ENCODE results near the gene MYH4. TPM values are rescaled to one million over a fixed set of nuclear protein-coding genes. Genes with fewer than 3 reads are reported as not detected.

Gene MYH4
- not detected in 2 replicates for total RNA-seq (ENCODE audit: low replicate concordance)

- peak within 1 kb of the TSS; percentile 42 for H2AFZ ChIP-seq (replicated peaks)
- Mint-ChIP-seq H3K27me3 (ENCODE audit: insufficient read depth, low read depth) (no peaks in the 10 kb centered on the region), H3K27ac (no peak within 1 kb of the TSS), H3K9me3 (no peaks in the 10 kb centered on the region), H3K4me3 (no peak within 1 kb of the TSS), H3K36me3 (no peaks in the 10 kb centered on the region), H3K4me1 (no peaks in the 10 kb centered on the region)
- H3F3A ChIP-seq (ENCODE audit: low read depth): no peaks in the 10 kb centered on the region
- TF ChIP-seq EZH2 (IDR thresholded peaks at IDR 0.05) (no peak), EZH2phosphoT487 (IDR thresholded peaks at IDR 0.05) (no peak), CTCF (IDR thresholded peaks at IDR 0.05) (no peak)
- H4K20me1 ChIP-seq (ENCODE audit: low read depth): no peaks in the 10 kb centered on the region
- H3K9ac ChIP-seq: no peak within 1 kb of the TSS
- H3K9me3 ChIP-seq (ENCODE audit: low read depth): no peaks in the 10 kb centered on the region
- H3K4me3 ChIP-seq: no peak within 1 kb of the TSS
- H3K4me1 ChIP-seq: no peaks in the 10 kb centered on the region
- H3K36me3 ChIP-seq: no peaks in the 10 kb centered on the region
- H3K4me2 ChIP-seq: no peak within 1 kb of the TSS
- H3K27ac ChIP-seq: no peak within 1 kb of the TSS
- DNase-seq (ENCODE audit: low spot score): no peak
- H3K79me2 ChIP-seq (ENCODE audit: low read depth): no peaks in the 10 kb centered on the region
- H3K27me3 ChIP-seq: no peaks in the 10 kb centered on the region
These were observed at the start of gene MYH4 for GRCh38 chr17:10469459-10469858. Gene MYH4 (minus strand): TSS chr17:10469559. CDS start chr17:10466745, 2,814 bp downstream.

- Histone ChIP-seq H3K4me1 (no peaks in the 10 kb centered on the region), H3K27ac (no peak within 1 kb of the TSS), H3K27me3 (no peaks in the 10 kb centered on the region), H3K4me2 (no peak within 1 kb of the TSS), H3F3A (ENCODE audit: low read depth) (no peaks in the 10 kb centered on the region), H3K9me3 (ENCODE audit: low read depth) (no peaks in the 10 kb centered on the region), H3K9ac (no peak within 1 kb of the TSS), H3K4me3 (no peak within 1 kb of the TSS), H4K20me1 (ENCODE audit: low read depth) (no peaks in the 10 kb centered on the region), H2AFZ (replicated peaks) (peak within 1 kb of the TSS; percentile 36), H3K79me2 (ENCODE audit: low read depth) (no peaks in the 10 kb centered on the region), H3K36me3 (no peaks in the 10 kb centered on the region)
- H3K4me3 Mint-ChIP-seq: no peak within 1 kb of the TSS
- peak; percentile 5 for DNase-seq (ENCODE audit: low spot score)
- H3K4me1 Mint-ChIP-seq: no peaks in the 10 kb centered on the region
- no peak for TF ChIP-seq EZH2 (IDR thresholded peaks at IDR 0.05)
- TF ChIP-seq CTCF (IDR thresholded peaks at IDR 0.05): no peak
- no peak for TF ChIP-seq EZH2phosphoT487 (IDR thresholded peaks at IDR 0.05)
- H3K27ac Mint-ChIP-seq: no peak within 1 kb of the TSS
- no peaks in the 10 kb centered on the region for H3K36me3 Mint-ChIP-seq
- H3K9me3 Mint-ChIP-seq: no peaks in the 10 kb centered on the region
- peaks cover 3% of the 10 kb centered on the region for H3K27me3 Mint-ChIP-seq (ENCODE audit: insufficient read depth, low read depth)
These were observed 49.1 kb upstream of the MYH4 start, which contains the start of gene MYH1 for GRCh38 chr17:10518271-10519037. Gene MYH1 (minus strand): TSS chr17:10518542. CDS start chr17:10516642, 1,900 bp downstream.

- no peak overlapping the region for H3K27ac Mint-ChIP-seq
These were observed 47.3 kb upstream of the MYH4 start for GRCh38 chr17:10516638-10517037.

More at GRCh38 chr17:10516638-10517037, 47.3 kb upstream of the MYH4 start:
- no peaks in the 10 kb centered on the region for H3K79me2 ChIP-seq (ENCODE audit: low read depth)
- Mint-ChIP-seq H3K4me1 (no peaks in the 10 kb centered on the region), H3K27me3 (ENCODE audit: insufficient read depth, low read depth) (peaks cover 3% of the 10 kb centered on the region), H3K9me3 (no peaks in the 10 kb centered on the region), H3K36me3 (no peaks in the 10 kb centered on the region), H3K4me3 (no peak overlapping the region)
- no peak overlapping the region for H2AFZ ChIP-seq (replicated peaks)
- no peak overlapping the region for H3K4me2 ChIP-seq
- H3K4me1 ChIP-seq: no peaks in the 10 kb centered on the region
- H3K27ac ChIP-seq: no peak overlapping the region
- TF ChIP-seq EZH2phosphoT487 (IDR thresholded peaks at IDR 0.05) (no peak), EZH2 (IDR thresholded peaks at IDR 0.05) (no peak), CTCF (IDR thresholded peaks at IDR 0.05) (no peak)
- DNase-seq (ENCODE audit: low spot score): no peak
- no peak overlapping the region for H3K9ac ChIP-seq
- no peaks in the 10 kb centered on the region for H3K36me3 ChIP-seq
- H3K9me3 ChIP-seq (ENCODE audit: low read depth): no peaks in the 10 kb centered on the region
- no peaks in the 10 kb centered on the region for H3K27me3 ChIP-seq
- no peak overlapping the region for H3K4me3 ChIP-seq
- H3F3A ChIP-seq (ENCODE audit: low read depth): no peaks in the 10 kb centered on the region
- no peaks in the 10 kb centered on the region for H4K20me1 ChIP-seq (ENCODE audit: low read depth)

Data from neural progenitor cell (in vitro differentiated cells).